Activated T-helper 17 cell treated with anti-CD3 and anti-CD28 coated beads, Interleukin-2, amount 50 U/mL, for 72 hours (primary cell): ENCODE results near the gene CARM1. TPM values are rescaled to one million over a fixed set of nuclear protein-coding genes. Genes with fewer than 3 reads are reported as not detected.
"Not testable (repeated sequence)": the region's sequence is repeated elsewhere in the genome, so short reads cannot be mapped to it uniquely, and the experiment has no call there.

Experiments used
- ATAC-seq: fragments of 150-1000 bp; cut with Tn5 transposase; replicated peaks from 2 replicates; pipeline ENCODE4 v1.10.0; 2021; ENCODE audit warnings: mild to moderate bottlenecking, moderate library complexity
- H3K27ac Mint-ChIP-seq: one replicate; pipeline ENCODE4 v1.8.0; 2022; ENCODE audit warnings: mixed read lengths
- H3K27me3 Mint-ChIP-seq: one replicate; pipeline ENCODE4 v1.8.0; 2022; ENCODE audit warnings: mixed read lengths
- H3K36me3 Mint-ChIP-seq: one replicate; pipeline ENCODE4 v1.8.0; 2022; ENCODE audit warnings: low read depth, mild to moderate bottlenecking, mixed read lengths
- H3K4me1 Mint-ChIP-seq: one replicate; pipeline ENCODE4 v1.8.0; 2022; ENCODE audit warnings: mixed read lengths
- H3K4me3 Mint-ChIP-seq: one replicate; pipeline ENCODE4 v1.8.0; 2022; ENCODE audit warnings: mild to moderate bottlenecking, mixed read lengths
- H3K9me3 Mint-ChIP-seq: one replicate; pipeline ENCODE4 v1.8.0; 2022; ENCODE audit warnings: mixed read lengths
- total RNA-seq, 2 donors: library from RNA; stranded (reverse); gene quantifications; one replicate each; pipeline ENCODE4 v1.2.3, GENCODE V29; 2022

CARM1 gene
- total RNA-seq, 2 donors from 2014 or later: 32.7 to 62.1 TPM

GRCh38 chr19:10836479-10837330 lies 34.6 kb upstream of the CARM1 start:
- H3K27me3 Mint-ChIP-seq: no peaks in the 10 kb centered on the region
- peak overlapping the region; percentile 95 for H3K4me3 Mint-ChIP-seq
- H3K36me3 Mint-ChIP-seq: peaks cover 28% of the 10 kb centered on the region
- peaks cover 4% of the 10 kb centered on the region for H3K9me3 Mint-ChIP-seq
- peak; percentile 47 for ATAC-seq
- peaks cover 6% of the 10 kb centered on the region for H3K4me1 Mint-ChIP-seq
- H3K27ac Mint-ChIP-seq: peak overlapping the region; percentile 99

- H3K27ac Mint-ChIP-seq, ATAC-seq, H3K4me1 Mint-ChIP-seq, H3K9me3 Mint-ChIP-seq, H3K27me3 Mint-ChIP-seq: not testable (repeated sequence)
- Mint-ChIP-seq H3K36me3 (peaks cover 27% of the 10 kb centered on the region), H3K4me3 (peak overlapping the region; percentile 95)
These were observed 33.7 kb upstream of the CARM1 start for GRCh38 chr19:10837649-10838048.

- Mint-ChIP-seq H3K9me3 (peaks cover 4% of the 10 kb centered on the region), H3K4me3 (no peak overlapping the region), H3K4me1 (peaks cover 6% of the 10 kb centered on the region), H3K36me3 (peaks cover 20% of the 10 kb centered on the region), H3K27me3 (no peaks in the 10 kb centered on the region), H3K27ac (no peak overlapping the region)
- no peak for ATAC-seq
These were observed 33.0 kb upstream of the CARM1 start for GRCh38 chr19:10838377-10838776.

- H3K4me3 Mint-ChIP-seq: no peak overlapping the region
- peaks cover 6% of the 10 kb centered on the region for H3K4me1 Mint-ChIP-seq
- no peak for ATAC-seq
- no peak overlapping the region for H3K27ac Mint-ChIP-seq
- H3K27me3 Mint-ChIP-seq: no peaks in the 10 kb centered on the region
- H3K36me3 Mint-ChIP-seq: peaks cover 14% of the 10 kb centered on the region
- H3K9me3 Mint-ChIP-seq: peaks cover 4% of the 10 kb centered on the region
These were observed 32.0 kb upstream of the CARM1 start for GRCh38 chr19:10839114-10840050.

DNA sequence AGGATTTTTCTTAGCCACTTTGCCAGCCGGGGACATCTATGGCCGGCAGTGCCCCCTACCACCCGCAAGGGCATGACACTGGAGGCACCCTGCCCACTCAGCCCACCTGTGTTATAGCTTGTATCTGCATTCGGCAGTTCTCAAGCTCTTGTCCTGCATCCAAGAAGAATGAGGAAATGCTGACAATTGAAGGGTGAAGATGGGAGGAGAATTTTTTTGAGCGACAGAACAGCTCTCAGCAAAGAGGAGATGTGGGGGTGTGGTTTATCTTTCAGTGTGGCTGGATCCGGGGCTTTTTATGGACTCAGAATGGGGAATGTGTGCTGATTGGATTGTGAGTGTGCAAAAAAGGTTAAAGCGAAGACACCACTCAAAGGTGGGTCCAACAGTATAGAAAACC lies 28.6 kb upstream of the CARM1 start:
- Mint-ChIP-seq H3K9me3 (peaks cover 4% of the 10 kb centered on the region), H3K36me3 (no peaks in the 10 kb centered on the region), H3K4me1 (no peaks in the 10 kb centered on the region), H3K4me3 (no peak overlapping the region), H3K27me3 (no peaks in the 10 kb centered on the region), H3K27ac (no peak overlapping the region)
- ATAC-seq: no peak

DNA sequence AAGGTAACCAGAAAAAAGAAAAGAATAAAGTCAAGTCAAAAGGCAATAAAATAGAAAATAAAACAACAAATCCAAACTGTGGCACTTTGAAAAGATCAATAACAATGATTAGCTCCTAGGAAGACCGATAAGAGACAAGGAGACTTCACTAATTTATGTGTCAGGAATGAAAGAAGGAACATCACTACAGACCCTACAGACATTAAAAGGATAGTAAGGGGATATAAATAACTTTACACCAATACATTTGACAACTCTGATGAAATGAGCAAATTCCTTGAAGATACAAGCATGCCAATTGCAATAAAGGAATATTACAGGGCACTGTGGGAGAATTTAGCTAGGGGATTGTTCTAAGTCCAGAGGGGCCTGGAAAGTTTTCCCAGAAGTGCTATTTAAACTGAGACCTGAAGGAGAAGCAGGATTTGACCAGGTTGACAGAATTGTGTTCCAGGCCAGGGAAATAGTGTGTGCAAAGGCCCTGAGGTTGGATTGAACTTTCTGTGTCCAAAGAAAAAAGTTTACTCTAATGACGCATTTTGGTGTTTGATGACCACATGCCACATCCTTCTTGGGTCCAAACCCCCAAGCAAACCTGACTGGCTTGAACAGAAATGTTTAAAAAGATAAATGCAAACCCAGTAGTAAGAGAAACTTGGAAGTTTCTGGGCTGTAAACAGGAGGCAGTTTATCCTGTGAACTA lies 24.7 kb upstream of the CARM1 start:
- Mint-ChIP-seq H3K4me1 (no peaks in the 10 kb centered on the region), H3K27me3 (no peaks in the 10 kb centered on the region), H3K4me3 (no peak overlapping the region), H3K9me3 (peaks cover 4% of the 10 kb centered on the region), H3K36me3 (no peaks in the 10 kb centered on the region), H3K27ac (no peak overlapping the region)
- ATAC-seq: no peak

DNA sequence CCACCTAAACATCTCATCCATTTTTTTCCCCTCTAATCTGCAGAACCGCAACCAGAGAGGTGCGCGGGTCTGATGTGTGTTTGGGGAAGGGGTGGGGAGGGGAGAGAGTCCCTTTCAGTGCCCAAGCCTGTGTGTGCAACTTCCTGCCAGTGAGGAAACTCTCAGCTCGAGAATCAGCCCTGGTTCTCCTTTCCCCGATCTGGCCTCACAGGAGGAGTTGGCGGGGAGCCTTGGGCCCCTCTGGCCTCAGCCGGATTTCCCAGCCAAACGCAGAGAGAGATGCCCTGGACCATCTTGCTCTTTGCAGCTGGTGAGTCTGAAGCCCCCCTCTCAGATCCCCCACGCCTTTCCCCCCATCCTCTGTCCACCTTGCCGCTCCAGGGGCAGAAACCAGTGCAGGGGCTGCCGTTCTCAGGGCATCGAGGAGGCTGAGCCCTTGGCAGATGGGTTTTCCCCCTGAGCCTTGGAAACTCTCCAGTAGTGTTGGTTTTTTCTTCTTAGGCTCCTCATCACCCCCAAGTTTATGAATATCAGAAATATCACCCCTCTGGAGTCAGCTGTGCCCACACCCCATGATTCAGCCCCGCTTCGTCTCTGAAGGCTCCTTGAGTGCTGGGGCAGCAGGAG lies 23.0 kb upstream of the CARM1 start, which contains the start of gene C19orf38:
C19orf38 (plus strand) TSS at position 186 of the 627 bp plus-strand sequence; CDS start at position 280, 94 bp downstream.
- Mint-ChIP-seq H3K4me1 (no peaks in the 10 kb centered on the region), H3K27ac (peak within 1 kb of the TSS; percentile 52), H3K9me3 (peaks cover 4% of the 10 kb centered on the region), H3K36me3 (no peaks in the 10 kb centered on the region), H3K27me3 (no peaks in the 10 kb centered on the region), H3K4me3 (peak within 1 kb of the TSS; percentile 17)
- no peak for ATAC-seq

- Mint-ChIP-seq H3K36me3 (no peaks in the 10 kb centered on the region), H3K27me3 (no peaks in the 10 kb centered on the region), H3K27ac (no peak overlapping the region), H3K4me3 (no peak overlapping the region), H3K4me1 (no peaks in the 10 kb centered on the region), H3K9me3 (peaks cover 4% of the 10 kb centered on the region)
- no peak for ATAC-seq
These were observed 20.7 kb upstream of the CARM1 start for GRCh38 chr19:10850631-10851030.

DNA sequence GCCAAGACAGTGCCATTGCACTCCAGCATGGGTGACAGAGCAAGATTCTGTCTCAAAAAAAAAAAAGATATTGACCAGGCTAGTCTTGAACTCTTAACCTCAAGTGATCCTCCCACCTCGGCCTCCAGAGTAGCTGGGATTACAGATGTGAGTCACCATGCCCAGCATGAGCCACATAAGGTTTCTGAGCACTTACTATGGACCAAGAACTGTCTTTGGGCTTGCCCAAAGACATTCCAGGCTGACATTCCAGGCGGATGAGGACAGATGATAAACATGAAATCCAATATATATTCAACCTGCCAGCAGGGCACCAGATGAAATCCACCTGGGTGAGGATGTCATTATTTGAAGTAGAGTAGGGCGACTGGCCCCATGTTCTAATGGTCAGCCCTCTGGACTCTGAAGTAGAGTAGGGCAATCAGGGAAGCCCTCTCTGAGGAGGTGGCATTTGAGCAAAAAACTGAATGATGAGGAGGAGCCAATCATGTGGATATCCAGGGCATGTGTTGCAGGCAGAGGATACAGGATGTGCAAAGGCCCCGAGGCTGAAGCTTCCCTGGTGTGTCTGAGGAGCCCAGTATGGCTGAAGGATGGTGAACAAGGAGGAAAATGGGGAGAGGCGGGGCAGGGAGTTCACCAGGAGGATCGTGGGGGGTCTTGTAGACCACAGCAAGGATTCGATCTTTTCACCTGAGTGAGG lies 19.1 kb upstream of the CARM1 start:
- Mint-ChIP-seq H3K4me1 (no peaks in the 10 kb centered on the region), H3K27me3 (no peaks in the 10 kb centered on the region), H3K36me3 (no peaks in the 10 kb centered on the region), H3K27ac (no peak overlapping the region), H3K4me3 (no peak overlapping the region), H3K9me3 (no peaks in the 10 kb centered on the region)
- no peak for ATAC-seq

DNA sequence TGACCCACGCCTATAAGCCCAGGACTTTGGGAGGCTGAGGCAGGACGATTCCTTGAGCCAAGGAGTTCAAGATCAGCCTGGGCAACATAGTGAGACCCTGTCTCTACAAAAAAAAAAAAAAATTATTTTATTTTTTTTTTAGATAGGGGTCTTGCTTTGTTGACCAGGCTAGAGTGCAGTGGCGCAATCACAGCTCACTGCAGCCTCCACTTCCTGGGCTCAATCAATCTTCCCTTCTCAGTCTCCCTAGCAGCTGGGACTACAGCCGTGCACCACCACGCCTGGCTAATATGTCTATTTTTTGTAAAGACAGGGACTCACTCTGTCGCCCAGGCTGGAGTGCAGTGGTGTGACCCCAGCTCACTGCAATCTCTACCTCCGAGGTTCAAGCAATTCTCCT lies 18.4 kb upstream of the CARM1 start:
- H3K27me3 Mint-ChIP-seq: no peaks in the 10 kb centered on the region
- no peak overlapping the region for H3K27ac Mint-ChIP-seq
- H3K4me3 Mint-ChIP-seq: no peak overlapping the region
- ATAC-seq: no peak
- H3K4me1 Mint-ChIP-seq: no peaks in the 10 kb centered on the region
- no peaks in the 10 kb centered on the region for H3K36me3 Mint-ChIP-seq
- no peaks in the 10 kb centered on the region for H3K9me3 Mint-ChIP-seq

DNA sequence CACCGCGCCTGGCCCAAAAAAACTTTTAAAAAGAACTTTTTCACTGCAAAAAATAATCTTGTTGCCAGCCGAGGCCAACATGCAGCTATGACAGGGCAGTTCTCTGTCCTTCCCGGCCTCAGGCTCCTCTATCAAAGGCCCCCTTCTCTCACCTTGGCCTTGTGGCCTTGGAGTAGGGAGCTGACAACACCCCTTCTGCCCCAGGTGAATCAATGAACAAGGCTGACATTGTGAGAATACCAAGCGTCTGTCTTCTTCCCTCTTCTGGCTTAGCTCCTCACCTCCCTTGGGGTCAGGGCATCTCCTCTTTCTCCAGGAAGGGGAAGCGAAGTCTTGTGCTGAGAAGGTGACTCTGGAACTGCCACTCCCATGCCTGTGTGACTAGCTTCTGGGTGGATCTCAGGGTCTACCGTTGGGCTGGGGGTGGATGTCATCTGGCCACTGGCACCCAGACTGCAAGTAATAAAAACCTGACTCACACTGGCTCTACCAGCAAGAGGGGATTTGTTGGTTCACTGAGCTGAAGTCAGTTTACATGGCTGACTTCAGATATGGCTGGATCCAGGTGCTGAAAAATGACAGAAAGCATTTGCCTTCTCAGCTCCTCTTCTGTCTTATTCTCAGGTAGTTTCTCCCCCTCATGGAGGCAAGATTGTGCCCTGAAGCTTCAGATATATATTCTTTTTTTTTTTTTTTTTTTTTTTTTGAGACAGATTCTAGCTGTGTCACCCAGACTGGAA lies 16.8 kb upstream of the CARM1 start:
- H3K9me3 Mint-ChIP-seq: no peaks in the 10 kb centered on the region
- H3K27ac Mint-ChIP-seq: no peak overlapping the region
- H3K4me1 Mint-ChIP-seq: no peaks in the 10 kb centered on the region
- H3K36me3 Mint-ChIP-seq: no peaks in the 10 kb centered on the region
- ATAC-seq: no peak
- no peak overlapping the region for H3K4me3 Mint-ChIP-seq
- no peaks in the 10 kb centered on the region for H3K27me3 Mint-ChIP-seq

GRCh38 chr19:10855879-10856522 lies 15.4 kb upstream of the CARM1 start:
- Mint-ChIP-seq H3K36me3 (no peaks in the 10 kb centered on the region), H3K4me1 (no peaks in the 10 kb centered on the region), H3K9me3 (no peaks in the 10 kb centered on the region), H3K4me3 (no peak overlapping the region), H3K27ac (no peak overlapping the region), H3K27me3 (no peaks in the 10 kb centered on the region)
- ATAC-seq: peak; percentile 48
